Activated gamma-delta T cell treated with anti-CD3 and anti-CD28 coated beads, Interleukin-2, amount 50 U/mL, for 16 hours (primary cell): Measurements from ENCODE around the gene GRWD1.

Source experiments
- DNase-seq: peaks from one replicate; pipeline ENCODE4 v3.0.0-alpha.2; 2020; ENCODE audit warnings: low read depth

The GRWD1 gene

GRCh38 chr19:48497728-48498594, 52.2 kb downstream of the GRWD1 start:
- DNase-seq: no peak

DNA sequence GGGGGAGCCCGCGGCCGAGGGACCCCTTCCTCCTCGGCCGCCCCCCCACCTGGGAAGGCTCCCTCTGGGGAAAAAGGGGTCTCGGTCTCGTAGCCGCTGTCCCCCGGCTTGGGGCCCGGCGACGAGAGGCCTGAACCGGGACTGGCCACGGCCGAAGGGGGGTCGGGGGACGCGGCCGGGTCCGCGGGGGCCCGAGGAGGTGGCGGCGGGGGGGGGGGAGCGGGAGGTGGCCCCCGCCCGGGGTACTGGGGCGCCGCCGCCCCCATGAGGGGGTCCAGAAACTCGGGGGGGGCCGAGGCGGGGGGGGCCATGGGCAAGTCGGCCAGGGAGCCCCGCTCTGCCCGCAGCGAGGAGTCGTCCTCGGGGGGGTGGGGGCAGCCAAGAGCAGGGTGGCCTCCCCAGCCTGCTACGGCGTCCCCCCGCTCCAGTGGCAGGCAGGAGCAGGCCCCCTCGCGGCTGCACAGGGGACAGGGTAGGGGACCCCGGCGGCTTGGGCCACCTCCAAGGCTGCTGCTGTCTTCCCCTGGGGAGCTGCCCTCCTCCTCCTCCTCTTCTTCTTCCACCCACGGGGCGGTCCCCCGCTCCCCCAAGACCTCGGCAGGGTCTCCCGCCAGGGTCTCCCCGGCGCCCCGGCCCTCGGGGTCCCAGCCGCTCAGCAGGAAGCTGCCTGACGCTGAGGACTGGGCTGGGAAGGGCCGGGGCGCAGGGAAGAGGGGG, 53.0 kb downstream of the GRWD1 start:
- DNase-seq: no peak

GRCh38 chr19:48499316-48500090, 53.7 kb downstream of the GRWD1 start:
- DNase-seq: no peak

DNA sequence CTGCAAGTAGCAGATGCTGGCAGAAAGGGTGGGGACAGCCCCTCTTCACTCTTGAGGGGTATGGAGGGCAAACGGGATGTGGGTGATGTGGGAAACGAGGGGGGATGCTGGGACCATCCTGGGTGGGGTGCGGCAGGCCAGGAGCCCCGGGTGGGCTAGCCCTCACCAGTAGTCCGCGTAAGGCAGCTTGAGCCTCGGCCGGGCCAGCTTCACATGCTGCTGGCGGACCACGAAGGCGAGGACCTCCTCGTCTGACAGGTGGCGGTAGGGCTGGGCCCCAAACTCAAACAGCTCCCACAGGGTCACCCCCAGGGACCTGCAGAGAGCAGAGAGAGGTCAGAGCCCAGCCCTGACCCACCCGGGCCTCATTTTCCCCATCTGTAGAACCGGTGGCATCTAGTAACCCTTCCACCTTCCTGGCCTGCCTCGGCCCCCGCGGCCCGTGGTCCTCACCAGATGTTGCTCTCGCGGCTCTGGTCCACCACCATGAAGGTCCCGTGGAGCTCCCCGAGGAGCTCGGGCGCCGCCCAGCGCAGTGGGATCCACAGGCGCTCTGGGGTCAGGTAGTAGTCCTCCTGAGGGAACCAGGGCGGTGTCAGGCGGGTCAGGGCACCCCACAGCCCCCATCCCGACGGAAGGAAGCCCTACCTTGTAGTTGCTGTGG, 55.2 kb downstream of the GRWD1 start:
- no peak for DNase-seq

- no peak for DNase-seq
Observed at GRCh38 chr19:48501494-48502349, 55.9 kb downstream of the GRWD1 start.

DNA sequence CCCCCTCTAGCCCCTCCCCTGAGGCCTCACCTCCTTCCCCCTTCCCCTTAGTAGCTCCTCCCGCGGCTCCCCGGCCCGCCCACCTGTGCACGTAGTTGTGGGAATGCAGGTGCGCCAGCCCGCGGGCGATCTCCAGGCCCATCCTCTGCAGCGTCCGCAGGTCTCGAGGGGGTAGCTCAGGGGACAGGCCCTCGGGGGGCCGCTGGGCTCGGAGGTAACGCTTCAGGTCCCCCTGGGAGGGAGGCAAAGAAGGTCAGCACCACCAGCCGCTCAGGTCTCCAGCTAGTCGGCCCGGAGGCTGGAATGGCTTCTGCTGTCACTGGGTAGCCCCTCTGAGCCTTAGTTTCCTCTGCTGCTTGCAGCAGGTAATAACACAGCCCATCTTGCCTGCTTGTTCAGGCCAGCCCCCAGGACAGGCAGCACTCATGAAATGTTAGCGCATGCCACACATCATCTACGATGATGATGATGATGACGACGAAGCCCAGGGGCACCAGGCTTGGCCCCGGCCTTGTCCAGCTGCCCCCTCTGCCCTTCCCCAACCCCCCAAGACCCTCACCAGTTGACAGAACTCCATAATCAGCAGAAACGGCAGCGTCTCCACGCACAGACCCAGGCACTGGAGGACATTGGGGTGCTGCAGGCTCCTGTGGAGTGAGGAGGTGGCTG, 56.7 kb downstream of the GRWD1 start:
- no peak for DNase-seq

GRCh38 chr19:48506138-48506733, 60.5 kb downstream of the GRWD1 start:
- DNase-seq: no peak
